ENCODE results near the gene NFE2L2.

DNA sequence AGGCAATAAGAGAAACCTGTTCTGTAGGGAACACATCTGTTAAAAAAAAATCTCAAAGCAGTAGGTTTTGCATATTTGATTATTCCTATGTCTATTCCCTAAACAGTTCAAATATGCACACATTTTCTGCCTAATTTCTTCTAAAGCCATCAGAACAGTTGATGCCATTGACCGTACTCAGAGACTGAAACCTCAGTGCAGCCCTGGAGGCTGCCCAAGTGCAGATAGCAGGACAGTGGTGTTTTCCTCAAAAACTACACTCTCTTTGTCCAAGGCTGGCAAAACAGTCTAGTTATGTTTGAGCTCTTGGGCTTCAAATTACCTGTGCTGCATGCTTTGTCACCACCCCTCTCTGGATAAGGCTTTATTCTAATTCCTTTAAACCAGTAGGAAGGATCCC, 23.3 kb upstream of the NFE2L2 start:
- TF ChIP-seq, protein P1, sequence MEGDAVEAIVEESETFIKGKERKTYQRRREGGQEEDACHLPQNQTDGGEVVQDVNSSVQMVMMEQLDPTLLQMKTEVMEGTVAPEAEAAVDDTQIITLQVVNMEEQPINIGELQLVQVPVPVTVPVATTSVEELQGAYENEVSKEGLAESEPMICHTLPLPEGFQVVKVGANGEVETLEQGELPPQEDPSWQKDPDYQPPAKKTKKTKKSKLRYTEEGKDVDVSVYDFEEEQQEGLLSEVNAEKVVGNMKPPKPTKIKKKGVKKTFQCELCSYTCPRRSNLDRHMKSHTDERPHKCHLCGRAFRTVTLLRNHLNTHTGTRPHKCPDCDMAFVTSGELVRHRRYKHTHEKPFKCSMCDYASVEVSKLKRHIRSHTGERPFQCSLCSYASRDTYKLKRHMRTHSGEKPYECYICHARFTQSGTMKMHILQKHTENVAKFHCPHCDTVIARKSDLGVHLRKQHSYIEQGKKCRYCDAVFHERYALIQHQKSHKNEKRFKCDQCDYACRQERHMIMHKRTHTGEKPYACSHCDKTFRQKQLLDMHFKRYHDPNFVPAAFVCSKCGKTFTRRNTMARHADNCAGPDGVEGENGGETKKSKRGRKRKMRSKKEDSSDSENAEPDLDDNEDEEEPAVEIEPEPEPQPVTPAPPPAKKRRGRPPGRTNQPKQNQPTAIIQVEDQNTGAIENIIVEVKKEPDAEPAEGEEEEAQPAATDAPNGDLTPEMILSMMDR (IDR thresholded peaks at IDR 0.05): no peak
- TF ChIP-seq POLR2AphosphoS5 (IDR thresholded peaks at IDR 0.05; ENCODE audit: low read depth, low read length): no peak

Measured in Panc1 (cell line).